MM.1S (cell line): ENCODE measurements around the gene EMC1.

Experiments used
- DNase-seq: peaks from one replicate; pipeline ENCODE4 v3.0.0-alpha.2; 2015
- H2AFZ ChIP-seq: fragments of 300-600 bp; sonication (generic); 2 replicates; pipeline ENCODE4 v1.6.0; 2016; ENCODE audit warnings: antibody characterized with exemption, low read length
- H3F3A ChIP-seq: fragments of 300-600 bp; sonication (generic); 2 replicates; pipeline ENCODE4 v1.6.1; 2016; ENCODE audit warnings: mild to moderate bottlenecking, antibody characterized with exemption, low read length, moderate library complexity, mixed read lengths; ENCODE audit not compliant: insufficient read depth
- H3K27ac ChIP-seq: fragments of 300-600 bp; sonication (generic); 2 replicates; pipeline ENCODE4 v1.5.1; 2016; ENCODE audit warnings: mild to moderate bottlenecking, low read length
- H3K27me3 ChIP-seq: fragments of 300-600 bp; sonication (generic); replicated peaks from 2 replicates; pipeline ENCODE4 v1.6.0; 2016; ENCODE audit warnings: low read length; ENCODE audit not compliant: insufficient read depth
- H3K36me3 ChIP-seq: fragments of 300-600 bp; sonication (generic); replicated peaks from 2 replicates; pipeline ENCODE4 v1.6.1; 2016; ENCODE audit warnings: mild to moderate bottlenecking, low read length, mixed read lengths; ENCODE audit not compliant: insufficient read depth
- H3K4me1 ChIP-seq: fragments of 300-600 bp; sonication (generic); 2 replicates; pipeline ENCODE4 v1.6.1; 2016; ENCODE audit warnings: low read length, mixed read lengths
- H3K4me2 ChIP-seq: fragments of 300-600 bp; sonication (generic); 2 replicates; pipeline ENCODE4 v1.6.0; 2016; ENCODE audit warnings: low read depth, low read length
- H3K4me3 ChIP-seq: fragments of 300-600 bp; sonication (generic); 2 replicates; pipeline ENCODE4 v1.5.1; 2016; ENCODE audit warnings: low read length, mixed read lengths
- H3K79me2 ChIP-seq: fragments of 300-600 bp; sonication (generic); 2 replicates; pipeline ENCODE4 v1.6.1; 2016; ENCODE audit warnings: mixed run types, low read length, mixed read lengths
- H3K9ac ChIP-seq: fragments of 300-600 bp; sonication (generic); 2 replicates; pipeline ENCODE4 v1.6.1; 2016; ENCODE audit warnings: low read length, mixed read lengths
- H3K9me2 ChIP-seq: fragments of 300-600 bp; sonication (generic); replicated peaks from 2 replicates; pipeline ENCODE4 v1.6.1; 2016; ENCODE audit warnings: mild to moderate bottlenecking, low read length, mixed read lengths; ENCODE audit not compliant: insufficient read depth
- H3K9me3 ChIP-seq: fragments of 300-600 bp; sonication (generic); replicated peaks from 2 replicates; pipeline ENCODE4 v1.6.1; 2016; ENCODE audit warnings: mild to moderate bottlenecking, low read length, mixed read lengths; ENCODE audit not compliant: insufficient read depth
- H4K20me1 ChIP-seq: fragments of 300-600 bp; sonication (generic); 2 replicates; pipeline ENCODE4 v1.6.1; 2016; ENCODE audit warnings: mild to moderate bottlenecking, low read length, moderate library complexity, mixed read lengths; ENCODE audit not compliant: insufficient read depth
- CTCF ChIP-seq: fragments of 300-600 bp; sonication (generic); IDR thresholded peaks from 2 replicates; pipeline ENCODE4 v1.5.1; 2016; ENCODE audit warnings: antibody characterized with exemption, low read length, mixed read lengths
- EZH2 ChIP-seq: fragments of 300-600 bp; sonication (generic); optimal IDR thresholded peaks from 2 replicates; pipeline ENCODE3; 2017; ENCODE audit warnings: low read depth, mild to moderate bottlenecking, antibody characterized with exemption, low read length, mixed read lengths
- EZH2phosphoT487 ChIP-seq: fragments of 300-600 bp; sonication (generic); IDR thresholded peaks from 2 replicates; pipeline ENCODE4 v1.6.1; 2018; ENCODE audit warnings: antibody characterized with exemption, low read length

EMC1 gene

GRCh38 chr1:19199329-19199968 lies 51.9 kb downstream of the EMC1 start:
- Histone ChIP-seq H3F3A (no peaks in the 10 kb centered on the region), H3K79me2 (peaks cover 56% of the 10 kb centered on the region), H3K4me3 (no peak overlapping the region), H4K20me1 (peaks cover 5% of the 10 kb centered on the region; the same call in 1 of the 2 replicates), H3K36me3 (peaks cover 13% of the 10 kb centered on the region), H3K9me2 (no peaks in the 10 kb centered on the region), H3K27me3 (no peaks in the 10 kb centered on the region), H3K9ac (no peak overlapping the region), H3K4me1 (no peaks in the 10 kb centered on the region), H2AFZ (no peak overlapping the region), H3K9me3 (no peaks in the 10 kb centered on the region), H3K4me2 (no peak overlapping the region), H3K27ac (no peak overlapping the region)
- DNase-seq: no peak
- TF ChIP-seq CTCF (no peak), EZH2phosphoT487 (no peak), EZH2 (no peak)

- H2AFZ ChIP-seq: no peak overlapping the region
- no peak overlapping the region for H3K4me2 ChIP-seq
- H3K27ac ChIP-seq: no peak overlapping the region
- peaks cover 50% of the 10 kb centered on the region for H3K79me2 ChIP-seq
- no peak overlapping the region for H3K9ac ChIP-seq
- no peaks in the 10 kb centered on the region for H3F3A ChIP-seq
- no peaks in the 10 kb centered on the region for H3K27me3 ChIP-seq
- no peak for DNase-seq
- no peaks in the 10 kb centered on the region for H3K9me2 ChIP-seq
- no peak for TF ChIP-seq EZH2phosphoT487
- TF ChIP-seq CTCF: no peak
- no peak for TF ChIP-seq EZH2
- no peak overlapping the region for H3K4me3 ChIP-seq
- H3K4me1 ChIP-seq: no peaks in the 10 kb centered on the region
- H4K20me1 ChIP-seq: peaks cover 5% of the 10 kb centered on the region; the same call in 1 of the 2 replicates
- peaks cover 13% of the 10 kb centered on the region for H3K36me3 ChIP-seq
- no peaks in the 10 kb centered on the region for H3K9me3 ChIP-seq
Measured at GRCh38 chr1:19198820-19199219, 52.5 kb downstream of the EMC1 start.

GRCh38 chr1:19197845-19198244 lies 53.5 kb downstream of the EMC1 start:
- Histone ChIP-seq H3K4me1 (no peaks in the 10 kb centered on the region), H4K20me1 (peaks cover 5% of the 10 kb centered on the region; the same call in 1 of the 2 replicates), H3K9me3 (no peaks in the 10 kb centered on the region), H3K4me2 (no peak overlapping the region), H3K27ac (no peak overlapping the region), H3K4me3 (no peak overlapping the region), H3F3A (no peaks in the 10 kb centered on the region), H3K9me2 (no peaks in the 10 kb centered on the region), H3K36me3 (peaks cover 16% of the 10 kb centered on the region), H3K27me3 (no peaks in the 10 kb centered on the region), H2AFZ (no peak overlapping the region), H3K79me2 (peaks cover 40% of the 10 kb centered on the region), H3K9ac (no peak overlapping the region)
- TF ChIP-seq EZH2 (no peak), EZH2phosphoT487 (no peak), CTCF (no peak)
- no peak for DNase-seq
